HG02938 (cell line): ENCODE results near the gene CRISP2.
"Not testable (repeated sequence)": the region's sequence is repeated elsewhere in the genome, so short reads cannot be mapped to it uniquely, and the experiment has no call there.

ENCODE experiments used
- ATAC-seq: cut with Tn5 transposase; IDR thresholded peaks from one replicate; pipeline ENCODE4 v1.9.1; 2021; ENCODE audit warnings: mild to moderate bottlenecking, moderate library complexity; ENCODE audit not compliant: unreplicated experiment

CRISP2 gene

GRCh38 chr6:49713346-49713745, at the start of gene CRISP2:
Gene CRISP2 (minus strand): TSS chr6:49713543. CDS start chr6:49709196, 4,347 bp downstream.
- no peak for ATAC-seq

DNA sequence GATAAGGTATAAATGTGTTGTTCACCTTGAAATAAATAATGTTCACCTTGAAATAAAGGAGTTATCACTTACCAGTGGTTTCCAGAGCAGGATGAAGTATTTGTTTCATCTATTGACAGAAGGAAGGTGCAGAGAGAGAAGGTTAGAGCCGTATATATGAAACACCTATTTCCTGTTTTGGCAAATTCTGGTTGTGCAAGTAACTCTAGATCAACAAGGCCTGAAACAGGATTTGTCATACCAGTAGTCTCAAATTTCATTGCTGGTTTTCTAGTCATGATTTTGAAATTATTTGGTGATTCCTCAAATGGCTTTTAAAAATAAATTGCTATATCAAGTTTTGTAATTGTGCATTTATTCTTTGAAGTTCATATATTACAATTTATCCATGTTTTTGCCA, 30.9 kb upstream of the CRISP2 start, which contains the start of gene CRISP3:
Gene CRISP3, minus strand, starts transcription at position 130 of the 400 bp plus-strand sequence. Its CDS starts 21 bp downstream, at position 109.
- no peak for ATAC-seq

DNA sequence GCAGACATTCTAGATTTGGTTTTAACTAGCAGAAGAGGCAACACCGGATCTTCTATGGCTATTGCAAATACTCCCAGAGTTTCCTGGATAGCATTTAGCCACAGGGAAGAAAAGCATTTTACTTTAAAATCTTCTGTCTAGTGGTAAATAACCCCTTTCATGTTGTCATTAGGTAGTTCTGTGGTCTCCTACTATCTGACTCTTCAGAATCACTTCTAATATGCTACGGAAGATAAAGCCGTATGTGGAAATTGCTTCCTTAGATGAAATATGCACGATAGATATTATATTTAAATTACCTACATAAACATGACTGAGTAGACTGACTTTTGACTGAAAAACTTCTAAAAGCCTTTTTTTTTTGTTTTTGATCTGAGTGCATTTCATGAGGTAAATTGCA, 30.1 kb upstream of the CRISP2 start:
- no peak for ATAC-seq

DNA sequence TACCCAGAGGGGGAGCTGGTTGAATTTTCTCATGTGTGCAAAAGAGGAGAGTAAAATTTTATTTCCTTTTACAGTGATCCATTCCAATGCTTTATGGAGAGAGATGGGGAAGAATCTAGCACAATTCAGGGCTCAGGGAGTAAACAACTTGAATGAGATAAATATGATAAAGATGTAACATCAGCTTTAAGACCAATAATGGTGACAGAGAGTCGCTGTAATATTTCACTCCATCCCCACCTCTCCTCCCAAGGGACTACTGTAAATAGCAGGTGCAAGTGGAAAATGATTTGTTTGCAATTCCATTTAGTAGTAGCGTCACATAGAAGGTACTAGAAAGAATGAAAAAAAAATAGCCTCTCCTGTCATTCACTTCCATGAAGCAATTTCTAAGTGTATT, 26.1 kb upstream of the CRISP2 start:
- ATAC-seq: no peak

GRCh38 chr6:49736017-49736508, 22.7 kb upstream of the CRISP2 start:
- no peak for ATAC-seq

- ATAC-seq: no peak
Measured at GRCh38 chr6:49733680-49734079, 20.3 kb upstream of the CRISP2 start.

DNA sequence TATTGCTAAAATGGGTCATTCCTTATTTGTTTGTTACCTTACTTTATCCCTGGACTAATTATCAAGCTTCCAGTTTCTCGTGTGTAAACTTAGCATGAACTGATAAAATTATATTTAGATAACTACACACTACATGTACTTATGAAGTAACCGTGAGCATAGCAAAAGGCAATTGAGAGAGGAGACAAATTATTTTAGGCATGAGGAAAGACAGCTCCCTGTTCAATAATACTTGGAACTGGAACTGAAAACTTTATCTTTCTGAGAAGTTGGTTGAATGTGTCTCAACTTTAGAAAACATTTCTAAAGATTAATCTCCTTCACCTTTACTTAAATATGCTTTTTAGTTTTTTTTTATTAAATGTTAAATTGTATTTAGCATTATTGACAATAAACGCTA, 19.4 kb upstream of the CRISP2 start:
- ATAC-seq: no peak

DNA sequence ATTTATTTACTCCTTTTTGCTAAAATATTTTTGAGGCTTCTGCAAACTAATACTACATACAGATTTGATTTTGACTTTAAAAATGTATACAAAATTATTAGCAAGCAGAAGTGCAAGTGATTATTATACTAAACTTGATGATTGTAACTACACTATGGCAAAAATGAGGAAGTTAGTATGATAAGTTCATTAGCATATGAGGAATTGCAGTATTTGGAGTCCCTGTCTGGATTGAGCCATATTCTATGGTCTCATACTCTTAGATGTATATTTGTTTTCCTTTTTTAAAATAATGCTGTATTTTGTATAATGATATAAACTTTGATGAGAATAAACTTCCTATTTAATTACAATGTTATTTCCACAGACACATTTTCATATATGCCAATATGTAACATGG, 16.9 kb upstream of the CRISP2 start:
- no peak for ATAC-seq

GRCh38 chr6:49723917-49724316, 10.6 kb upstream of the CRISP2 start:
- not testable (repeated sequence) for ATAC-seq

DNA sequence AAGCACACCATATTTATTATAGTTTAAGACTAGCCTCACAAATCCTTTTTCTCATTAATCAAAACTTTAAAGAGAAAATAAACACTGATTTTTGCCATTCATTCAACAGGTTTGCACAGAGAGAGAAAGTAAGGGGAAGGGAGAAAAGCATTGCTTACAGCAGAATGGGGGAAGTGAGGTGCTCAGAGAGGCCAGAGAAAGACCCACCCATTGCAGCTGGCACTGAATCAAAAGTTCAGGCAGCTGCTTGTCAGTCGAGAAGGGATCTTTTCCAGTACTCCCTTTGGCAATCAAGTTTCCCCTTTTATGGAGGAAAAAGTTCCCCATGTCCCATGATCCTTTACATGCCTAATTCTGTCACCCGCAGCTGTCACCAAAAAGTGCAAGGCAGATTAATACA, 8.0 kb upstream of the CRISP2 start:
- ATAC-seq: no peak

DNA sequence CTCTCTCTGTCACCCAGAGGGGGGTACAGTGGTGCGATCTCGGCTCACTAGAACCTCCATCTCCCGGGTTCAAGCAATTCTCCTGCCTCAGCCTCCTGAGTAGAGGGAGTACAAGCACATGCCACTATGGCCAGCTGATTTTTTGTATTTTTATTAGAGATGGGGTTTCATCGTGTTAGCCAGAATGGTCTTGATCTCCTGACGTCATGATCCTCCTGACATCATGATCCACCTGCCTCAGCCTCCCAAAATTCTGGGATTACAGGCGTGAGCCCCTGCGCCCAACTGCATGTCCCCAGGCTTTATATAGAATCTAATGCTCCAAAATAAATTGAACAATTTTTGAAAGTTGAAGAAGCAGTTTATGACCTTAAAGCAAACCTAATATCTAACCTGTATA, 7.0 kb upstream of the CRISP2 start:
- no peak for ATAC-seq

DNA sequence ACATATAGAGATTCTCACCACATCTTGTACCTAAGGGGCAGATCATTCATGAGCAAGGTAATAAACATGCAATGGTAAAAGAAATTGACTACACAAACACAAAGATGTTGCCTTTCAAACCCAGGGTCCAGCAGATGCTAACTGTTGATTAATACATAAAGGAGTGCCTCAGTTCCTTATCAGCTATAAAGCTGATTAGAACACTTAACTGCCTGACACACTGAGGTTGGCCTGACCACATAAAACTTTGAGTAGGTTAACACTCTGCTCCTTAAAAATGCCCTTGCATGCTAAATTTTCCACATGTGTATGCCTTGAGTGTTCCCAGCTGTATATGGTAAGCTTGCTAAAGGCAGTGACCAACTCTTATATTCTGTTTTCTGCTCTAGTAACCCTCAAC, 14.9 kb downstream of the CRISP2 start:
- no peak for ATAC-seq

DNA sequence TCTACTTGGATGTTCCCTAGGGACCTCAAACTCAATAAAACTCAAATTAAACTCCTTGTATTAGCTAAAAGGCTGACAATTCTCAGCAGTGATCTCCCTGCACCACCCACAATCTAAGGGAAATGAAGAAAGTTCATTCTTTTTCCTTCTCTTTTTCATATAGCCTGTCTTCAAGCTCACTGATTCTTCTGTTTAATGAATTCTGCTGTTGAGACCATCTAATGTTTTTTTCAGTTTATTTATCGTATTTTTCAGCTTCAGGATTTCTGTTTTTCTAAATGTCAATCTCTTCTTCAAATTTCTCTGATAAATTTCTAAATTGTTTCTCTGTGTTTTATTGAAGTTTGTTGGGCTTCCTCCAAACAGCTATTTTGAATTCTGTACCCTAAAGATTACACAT, 19.8 kb downstream of the CRISP2 start:
- no peak for ATAC-seq

GRCh38 chr6:49692534-49692933, 20.8 kb downstream of the CRISP2 start:
- no peak for ATAC-seq

DNA sequence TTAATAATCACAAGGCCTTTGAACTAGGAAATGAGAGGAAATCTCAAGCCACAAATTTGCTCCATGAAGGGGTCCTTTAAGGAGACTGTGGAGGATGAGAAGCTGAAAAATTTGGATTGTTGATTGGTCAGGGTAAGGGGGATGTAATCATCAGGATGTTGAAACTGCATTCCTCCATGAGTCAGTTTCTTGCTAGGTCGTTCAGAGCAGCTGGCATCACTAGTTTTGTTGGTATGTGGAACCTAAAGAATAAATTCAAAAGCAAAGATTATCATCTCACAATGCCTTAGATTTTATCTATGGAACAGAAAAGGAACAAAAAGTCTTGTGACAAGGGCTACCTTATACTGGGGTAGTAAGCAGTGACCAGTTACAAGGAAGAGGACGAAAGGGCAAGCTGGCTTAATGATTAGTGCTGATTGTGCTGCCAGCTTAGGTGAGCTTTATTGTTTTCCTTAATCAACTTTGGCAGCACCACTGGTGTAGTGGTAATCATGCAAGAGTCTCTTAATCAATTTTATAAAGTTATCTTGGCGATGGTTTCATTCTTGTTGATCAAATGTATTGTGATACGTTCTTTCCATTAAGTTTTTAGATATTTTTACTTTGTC, 36.6 kb downstream of the CRISP2 start:
- no peak for ATAC-seq

DNA sequence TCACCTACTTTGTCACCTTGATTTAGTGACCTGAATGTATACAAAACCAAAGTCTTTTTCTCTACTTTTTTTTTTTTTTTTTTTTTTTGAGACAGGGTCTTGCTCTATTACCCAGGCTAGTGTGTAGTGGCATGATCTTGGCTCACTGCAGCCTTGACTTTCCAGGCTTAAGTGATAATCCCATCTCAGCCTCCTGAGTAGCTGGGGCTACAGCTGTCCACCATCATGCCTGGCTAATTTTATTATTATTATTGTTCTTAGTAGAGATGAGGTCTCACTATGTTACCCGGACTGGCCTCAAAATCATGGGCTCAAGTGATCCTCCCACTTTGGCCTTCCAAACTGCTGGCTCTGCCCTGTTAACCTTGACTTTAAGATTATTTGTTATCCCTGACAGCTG, 37.5 kb downstream of the CRISP2 start:
- no peak for ATAC-seq

GRCh38 chr6:49668083-49668511, 45.2 kb downstream of the CRISP2 start:
- no peak for ATAC-seq

DNA sequence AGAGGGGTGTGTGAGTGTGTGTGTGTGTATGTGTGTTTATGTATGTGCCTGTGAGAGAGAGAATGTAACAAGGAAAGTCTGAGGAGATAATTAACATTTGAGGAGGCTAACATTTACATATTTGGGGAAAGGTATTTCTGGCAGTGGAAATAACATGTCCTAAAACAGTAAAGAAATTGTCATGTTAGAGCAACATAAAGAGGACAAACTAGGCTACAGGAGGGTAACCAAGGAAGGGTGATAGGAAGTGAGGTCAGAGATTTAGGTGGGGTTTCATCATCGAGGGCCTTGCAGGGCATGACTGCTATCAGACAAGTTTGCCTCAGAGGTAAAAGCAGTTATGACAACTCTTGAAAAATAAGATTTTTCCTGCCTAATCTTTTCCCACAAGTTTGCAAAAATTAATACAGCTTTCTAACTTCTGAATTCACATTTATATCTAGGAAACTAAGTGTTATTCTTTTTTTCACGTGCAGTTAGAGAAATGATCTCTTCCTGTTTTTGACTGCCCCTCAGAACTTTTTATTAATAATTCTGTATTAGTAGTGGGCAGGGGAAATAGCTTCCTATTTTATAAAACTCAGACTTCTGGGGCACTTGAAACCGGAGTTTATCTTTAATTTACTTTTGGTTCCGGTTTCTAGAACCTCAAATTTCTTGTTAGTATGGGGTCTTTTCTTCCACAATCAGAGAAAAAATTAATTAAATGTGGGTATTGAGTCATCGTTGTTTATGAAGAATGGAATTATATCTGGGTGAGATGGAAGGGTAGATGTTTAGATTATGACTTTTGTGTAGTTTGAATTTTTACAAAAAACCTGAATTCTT, 46.2 kb downstream of the CRISP2 start:
- no peak for ATAC-seq

DNA sequence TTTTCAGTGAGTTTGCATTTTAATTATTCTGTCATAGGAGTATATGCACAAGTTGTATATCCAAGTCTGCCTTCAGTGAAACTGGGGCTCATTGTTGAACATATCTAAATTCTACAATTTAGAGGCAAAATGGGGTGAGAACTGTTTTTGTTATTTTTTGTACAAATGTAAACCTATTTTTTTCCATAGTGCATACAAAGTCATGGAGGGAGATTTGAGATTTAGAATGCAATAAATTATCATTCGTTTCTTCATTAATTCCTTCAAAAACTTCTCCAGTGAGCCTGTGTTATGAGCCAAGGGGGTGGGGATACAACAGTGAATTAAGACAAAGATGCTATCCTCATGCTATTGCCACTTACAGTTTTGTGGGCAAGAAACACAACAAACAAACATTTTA, 46.9 kb downstream of the CRISP2 start:
- no peak for ATAC-seq

- ATAC-seq: no peak
Measured at GRCh38 chr6:49664817-49665216, 48.5 kb downstream of the CRISP2 start.

DNA sequence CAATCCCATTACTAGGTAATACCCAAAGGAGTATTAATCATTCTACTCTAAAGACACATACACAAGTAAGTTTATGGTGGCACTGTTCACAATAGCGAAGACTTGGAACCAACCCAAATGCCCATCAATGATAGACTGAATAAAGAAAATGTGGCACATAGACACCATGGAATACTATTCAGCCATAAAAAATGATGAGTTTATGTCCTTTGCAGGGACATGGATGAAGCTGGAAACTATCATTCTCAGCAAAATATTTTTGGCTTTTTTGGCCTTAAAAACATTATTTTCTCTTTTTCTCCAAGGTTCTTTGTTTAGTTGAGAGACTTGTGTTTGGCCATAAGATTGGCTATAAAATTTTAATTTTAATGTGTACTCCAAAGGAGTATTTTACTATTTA, 49.3 kb downstream of the CRISP2 start:
- not testable (repeated sequence) for ATAC-seq

- ATAC-seq: no peak
Measured at GRCh38 chr6:49662892-49663261, 50.5 kb downstream of the CRISP2 start.
